ELR (cell line): ENCODE results near the gene CRYBG1.

Source experiments
- DNase-seq: peaks from one replicate; pipeline ENCODE4 v3.0.0-alpha.2; 2015; ENCODE audit warnings: low read depth

CRYBG1 gene

DNA sequence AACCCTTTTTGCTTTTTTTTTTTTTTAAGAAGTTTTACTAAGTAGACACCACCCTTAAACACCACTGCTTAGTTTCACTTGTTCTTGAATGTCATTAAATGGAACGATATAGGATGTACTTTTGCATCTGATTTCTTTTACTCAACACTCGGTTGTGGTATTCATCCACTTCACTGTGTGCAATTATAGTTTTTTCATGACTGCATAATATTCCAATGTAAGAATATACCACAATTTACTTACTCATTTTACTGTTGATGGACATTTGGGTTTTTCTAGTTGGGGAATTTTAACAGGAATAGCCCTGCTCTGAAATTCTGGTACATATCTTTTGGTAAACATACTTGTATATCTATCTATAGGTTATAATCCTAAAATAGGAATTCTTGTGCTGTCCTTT lies 238.9 kb downstream of the CRYBG1 start:
- DNase-seq, result no peak

DNA sequence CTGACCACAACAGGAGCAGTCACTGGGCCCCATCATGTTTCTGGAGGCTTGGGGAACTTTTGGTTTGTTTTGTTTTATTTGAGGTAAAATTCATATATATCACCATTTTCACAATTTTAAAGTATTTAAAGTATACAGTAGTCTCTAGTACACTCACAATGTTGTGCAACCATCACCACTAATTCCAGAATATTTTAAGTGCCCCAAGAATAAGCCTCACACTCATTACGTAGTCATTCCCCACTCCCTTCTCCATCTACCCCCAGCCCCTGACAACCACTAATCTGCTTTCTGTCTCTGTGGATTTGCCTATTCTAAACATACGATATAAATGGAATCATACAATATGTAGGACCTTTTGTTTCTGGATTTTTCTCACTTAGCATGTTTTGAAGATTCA lies 239.8 kb downstream of the CRYBG1 start:
- peak; percentile 2 for DNase-seq

GRCh38 chr6:106608080-106608668 lies 247.7 kb downstream of the CRYBG1 start:
- peak; percentile 79 for DNase-seq

- DNase-seq, result peak; percentile 48
Observed at GRCh38 chr6:106609699-106610098, 249.2 kb downstream of the CRYBG1 start.

DNA sequence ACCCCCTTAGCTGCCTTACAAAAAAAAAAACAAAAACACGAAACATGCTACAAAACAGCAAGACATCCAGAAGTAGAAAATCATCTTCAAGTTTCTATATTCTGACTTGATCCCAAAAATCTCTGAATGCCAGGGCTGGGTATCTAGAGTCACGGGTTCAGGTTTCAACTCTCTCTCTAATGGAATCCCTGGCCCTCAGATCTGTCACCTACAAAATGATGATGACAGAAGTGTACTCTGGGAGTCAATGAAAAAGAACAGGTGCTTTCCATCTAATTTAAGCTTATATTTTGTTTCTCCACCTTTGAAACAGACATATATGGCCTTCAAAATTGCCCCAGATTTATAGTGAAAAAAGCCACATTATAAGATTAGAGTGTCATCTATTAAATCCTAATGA lies 250.5 kb downstream of the CRYBG1 start:
- no peak for DNase-seq

GRCh38 chr6:106612671-106613416 lies 252.3 kb downstream of the CRYBG1 start:
- no peak for DNase-seq

GRCh38 chr6:106613590-106613989 lies 253.1 kb downstream of the CRYBG1 start:
- DNase-seq, result no peak

DNA sequence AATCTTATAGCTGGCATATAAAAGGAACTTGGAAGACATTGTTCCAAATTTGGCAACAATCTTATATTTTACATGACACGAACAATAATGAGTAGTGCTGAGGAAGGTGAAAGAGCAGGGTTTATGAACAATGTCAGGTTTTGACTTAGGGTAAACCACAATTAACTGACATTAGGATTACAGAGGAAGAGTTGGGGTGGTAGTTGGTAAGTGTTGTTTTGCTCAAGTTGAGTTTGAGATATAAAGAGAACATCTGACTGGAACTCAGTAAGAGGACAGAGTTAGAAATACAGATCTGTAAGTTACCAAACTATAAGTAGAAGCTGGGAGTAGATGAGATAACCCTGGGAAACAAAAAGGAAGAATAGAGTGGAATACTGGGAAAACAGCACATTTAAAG lies 253.6 kb downstream of the CRYBG1 start:
- DNase-seq, result no peak

DNA sequence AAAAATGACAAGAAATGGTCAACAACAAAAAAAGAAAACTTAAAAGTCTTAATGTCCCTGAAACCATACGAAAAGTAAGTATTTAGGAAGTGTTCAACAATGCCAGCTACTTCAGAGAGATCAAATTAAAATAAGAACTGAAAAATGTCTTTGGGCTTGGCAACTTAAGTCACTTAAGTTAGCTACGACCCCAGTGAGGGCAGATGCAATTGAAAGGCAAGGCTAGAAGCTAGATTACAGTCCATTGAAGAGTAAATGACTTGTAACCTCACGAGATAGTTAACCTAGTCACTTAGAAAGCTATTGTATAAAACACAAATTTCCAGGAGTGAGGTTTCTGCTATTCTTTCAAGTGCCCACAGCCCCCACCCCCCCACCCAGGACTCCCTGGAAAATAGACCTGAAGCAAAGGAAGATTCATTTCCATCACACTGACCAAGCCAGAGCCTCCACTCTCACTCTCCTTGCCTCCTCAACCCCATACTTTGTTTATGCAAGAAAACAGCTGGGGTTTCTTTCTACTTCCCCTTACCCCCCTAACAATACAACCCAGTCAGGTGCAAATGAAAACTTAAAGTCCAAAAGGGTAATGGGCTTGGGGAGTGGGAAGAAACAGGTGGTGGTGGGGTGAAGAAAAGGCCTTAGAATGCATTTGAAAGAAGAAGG lies 254.2 kb downstream of the CRYBG1 start:
- DNase-seq, result no peak

GRCh38 chr6:106617302-106617701 lies 256.8 kb downstream of the CRYBG1 start:
- DNase-seq, result no peak

DNA sequence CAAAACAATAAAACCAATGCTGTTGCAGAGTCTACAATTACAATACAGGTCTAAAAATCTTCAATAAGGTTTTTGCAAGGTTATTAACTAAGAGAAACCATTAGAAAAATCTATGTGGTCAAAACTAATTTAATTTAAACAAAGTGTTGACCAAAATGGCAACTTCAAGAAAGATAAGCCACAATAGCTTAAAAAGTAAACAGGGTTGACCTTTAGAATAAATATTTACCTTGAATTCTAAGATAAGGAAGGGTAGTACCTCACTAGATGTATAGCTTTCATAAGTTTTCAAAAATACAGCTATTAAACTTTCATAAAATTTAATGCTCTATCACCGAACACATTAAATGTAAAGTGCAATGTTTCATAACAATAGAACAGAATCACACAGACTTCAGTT lies 257.3 kb downstream of the CRYBG1 start:
- DNase-seq, result no peak

- DNase-seq, result no peak
Observed at GRCh38 chr6:106618324-106618723, 257.8 kb downstream of the CRYBG1 start.

DNA sequence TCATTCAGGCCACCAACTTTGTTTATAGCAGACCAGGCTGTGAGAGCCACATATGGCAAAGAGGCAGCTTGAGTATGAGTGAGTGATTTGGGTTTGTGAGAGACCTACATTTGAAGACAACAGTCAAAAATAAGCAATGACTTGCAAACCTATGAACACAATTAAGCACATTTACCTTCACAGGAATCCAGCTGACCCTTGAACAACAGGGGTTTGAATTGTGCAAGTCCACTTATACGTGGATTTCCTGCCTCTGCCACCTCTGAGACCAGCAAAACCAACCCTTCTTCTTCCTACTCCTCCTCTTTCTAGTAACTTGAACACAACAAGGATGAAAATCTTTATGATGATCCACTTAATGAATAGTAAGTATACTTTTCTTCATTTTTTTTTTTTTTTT lies 258.7 kb downstream of the CRYBG1 start:
- DNase-seq, result no peak

DNA sequence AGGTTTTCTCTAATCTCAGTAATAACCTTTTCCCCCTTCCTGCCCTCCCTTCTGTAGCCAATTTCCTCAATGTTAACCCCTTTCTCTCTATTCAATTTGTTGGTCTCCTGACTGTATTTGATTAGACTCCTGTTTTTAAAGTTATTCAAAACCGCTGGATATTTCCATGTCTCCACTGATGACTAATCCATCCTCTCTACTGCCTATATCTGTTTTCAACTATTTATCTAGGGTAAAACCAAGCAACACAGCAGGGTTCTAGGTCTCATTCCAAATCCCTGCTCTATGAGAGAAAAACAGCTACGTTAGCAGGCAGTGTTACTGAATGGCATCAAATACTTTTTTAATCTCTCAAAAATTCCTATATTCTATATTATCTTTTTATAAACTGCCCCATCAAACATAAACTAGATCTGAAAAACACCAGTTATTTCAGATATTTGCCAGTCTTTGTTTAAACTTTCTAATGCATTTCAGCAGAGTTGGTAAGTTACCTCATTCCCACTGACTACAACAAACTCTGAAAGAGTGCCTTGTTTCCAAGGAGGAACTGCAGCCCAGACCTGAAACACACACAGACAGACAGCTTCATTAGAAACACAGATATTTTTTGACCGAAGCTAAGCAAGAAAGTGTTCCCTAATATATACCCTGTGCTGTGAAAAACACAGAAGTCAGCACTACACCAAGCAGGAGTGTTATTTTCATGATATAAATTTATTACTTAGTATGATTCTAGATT lies 260.6 kb downstream of the CRYBG1 start:
- peak; percentile 6 for DNase-seq
